ENCODE data around the gene CTDSP1.

The CTDSP1 gene

DNA sequence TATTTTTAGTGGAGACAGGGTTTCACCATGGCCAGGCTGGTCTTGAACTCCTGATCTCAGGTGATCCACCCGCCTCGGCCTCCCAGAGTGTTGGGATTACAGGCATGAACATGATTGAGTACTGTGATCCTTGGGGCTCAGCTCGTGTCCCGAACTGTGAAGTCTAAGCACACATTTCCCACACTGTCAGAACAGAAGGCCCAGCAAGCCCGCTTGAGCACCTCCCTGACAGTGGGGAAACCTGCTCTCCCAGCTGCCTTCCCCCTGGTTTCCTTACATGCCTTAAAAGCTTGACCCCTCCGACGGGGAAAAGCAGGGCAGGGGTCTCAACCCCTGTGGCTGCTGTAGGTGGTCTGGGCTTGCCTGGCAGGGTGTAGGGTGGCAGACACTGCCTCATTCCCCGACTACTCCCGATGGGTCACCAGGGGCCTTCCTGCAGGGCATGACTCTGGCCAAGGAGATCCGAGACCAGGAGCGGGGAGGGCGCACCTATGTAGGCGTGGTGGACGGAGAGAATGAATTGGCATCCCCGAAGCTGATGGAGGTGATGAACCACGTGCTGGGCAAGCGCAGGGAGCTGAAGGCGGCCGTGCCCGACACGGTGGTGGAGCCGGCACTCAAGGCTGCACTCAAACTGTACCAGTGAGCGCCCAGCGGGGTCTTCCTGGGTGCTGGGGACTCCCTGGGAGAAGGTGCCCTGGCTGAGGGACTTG is 29.3 kb downstream of the CTDSP1 start:
- H3K9me3 Mint-ChIP-seq: no peaks in the 10 kb centered on the region
- H3K27me3 Mint-ChIP-seq: no peaks in the 10 kb centered on the region
- H3K36me3 Mint-ChIP-seq (ENCODE audit: insufficient read depth): peaks cover 2% of the 10 kb centered on the region
- H3K4me3 Mint-ChIP-seq: no peak overlapping the region
- peaks cover 7% of the 10 kb centered on the region for H3K4me1 Mint-ChIP-seq
- no peak for ATAC-seq (replicated peaks; ENCODE audit: extremely low read depth, poor library complexity, severe bottlenecking)
- DNase-seq (ENCODE audit: low spot score in 2 of 2): no peak
- H3K27ac Mint-ChIP-seq (ENCODE audit: low read depth): no peak overlapping the region

- DNase-seq (ENCODE audit: low spot score in 2 of 2) (no peak), ATAC-seq (replicated peaks; ENCODE audit: extremely low read depth, poor library complexity, severe bottlenecking) (no peak)
- Mint-ChIP-seq H3K4me1 (peaks cover 7% of the 10 kb centered on the region), H3K27me3 (no peaks in the 10 kb centered on the region), H3K9me3 (no peaks in the 10 kb centered on the region), H3K4me3 (no peak overlapping the region), H3K27ac (ENCODE audit: low read depth) (no peak overlapping the region), H3K36me3 (ENCODE audit: insufficient read depth) (peaks cover 2% of the 10 kb centered on the region)
Observed at GRCh38 chr2:218429911-218430692, 30.4 kb downstream of the CTDSP1 start.

DNA sequence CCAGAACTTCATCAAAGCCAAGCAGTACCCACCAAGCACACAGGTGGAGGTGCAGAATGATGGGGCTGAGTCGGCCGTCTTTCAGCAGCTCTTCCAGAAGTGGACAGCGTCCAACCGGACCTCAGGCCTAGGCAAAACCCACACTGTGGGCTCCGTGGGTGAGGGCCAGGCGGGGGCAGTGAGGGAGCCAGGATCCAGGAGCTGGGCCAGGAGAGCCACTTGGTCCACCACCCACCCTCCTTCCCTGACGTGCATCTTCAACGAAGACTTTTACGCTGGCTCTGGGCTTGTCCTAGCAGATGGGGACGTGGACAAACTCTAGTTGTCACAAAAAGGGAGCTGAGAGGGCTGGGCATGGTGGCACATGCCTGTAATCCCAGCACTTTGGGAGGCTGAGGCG is 31.1 kb downstream of the CTDSP1 start:
- no peaks in the 10 kb centered on the region for H3K9me3 Mint-ChIP-seq
- H3K36me3 Mint-ChIP-seq (ENCODE audit: insufficient read depth): peaks cover 2% of the 10 kb centered on the region
- H3K27me3 Mint-ChIP-seq: no peaks in the 10 kb centered on the region
- H3K4me3 Mint-ChIP-seq: no peak overlapping the region
- H3K4me1 Mint-ChIP-seq: peaks cover 7% of the 10 kb centered on the region
- ATAC-seq (replicated peaks; ENCODE audit: extremely low read depth, poor library complexity, severe bottlenecking) (no peak), DNase-seq (ENCODE audit: low spot score in 2 of 2) (no peak)
- H3K27ac Mint-ChIP-seq (ENCODE audit: low read depth): no peak overlapping the region

- Mint-ChIP-seq H3K9me3 (no peaks in the 10 kb centered on the region), H3K4me3 (no peak overlapping the region), H3K4me1 (peaks cover 7% of the 10 kb centered on the region), H3K36me3 (ENCODE audit: insufficient read depth) (peaks cover 2% of the 10 kb centered on the region), H3K27ac (ENCODE audit: low read depth) (no peak overlapping the region), H3K27me3 (no peaks in the 10 kb centered on the region)
- no peak for ATAC-seq (replicated peaks; ENCODE audit: extremely low read depth, poor library complexity, severe bottlenecking)
- DNase-seq (ENCODE audit: low spot score in 2 of 2): no peak
Observed at GRCh38 chr2:218431878-218432277, 32.2 kb downstream of the CTDSP1 start.

DNA sequence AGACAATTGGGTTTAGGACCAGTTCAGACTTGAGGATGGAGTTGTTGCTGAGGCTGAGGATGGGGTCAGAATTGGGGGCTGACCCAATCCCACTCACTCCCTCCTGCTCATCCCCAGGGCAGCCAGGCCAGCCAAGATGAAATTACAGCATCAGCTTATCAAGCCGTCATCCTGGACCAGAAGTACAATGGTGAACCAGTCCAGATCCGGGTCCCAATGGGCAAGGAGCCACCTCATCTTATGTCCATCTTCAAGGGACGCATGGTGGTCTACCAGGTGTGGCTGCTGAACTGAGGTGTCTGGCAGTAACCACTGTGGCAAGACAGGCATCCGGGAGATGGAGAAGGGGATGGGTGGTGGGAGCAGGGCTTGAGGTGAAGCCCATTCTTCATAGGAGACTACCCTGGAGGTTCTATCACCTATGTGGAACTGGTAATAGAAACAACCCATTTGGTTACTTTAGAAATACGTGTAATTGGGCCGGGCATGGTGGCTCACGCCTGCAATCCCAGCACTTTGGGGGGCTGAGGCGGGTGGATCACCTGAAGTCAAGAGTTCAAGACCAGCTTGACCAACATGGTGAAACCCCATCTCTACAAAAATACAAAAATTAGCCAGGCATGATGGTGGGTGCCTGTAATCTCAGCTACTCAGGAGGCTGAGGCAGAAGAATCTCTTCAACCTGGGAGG is 33.2 kb downstream of the CTDSP1 start:
- Mint-ChIP-seq H3K27me3 (no peaks in the 10 kb centered on the region), H3K4me3 (no peak overlapping the region), H3K9me3 (no peaks in the 10 kb centered on the region), H3K4me1 (peaks cover 7% of the 10 kb centered on the region), H3K36me3 (ENCODE audit: insufficient read depth) (peaks cover under 1% of the 10 kb centered on the region), H3K27ac (ENCODE audit: low read depth) (no peak overlapping the region)
- ATAC-seq (replicated peaks; ENCODE audit: extremely low read depth, poor library complexity, severe bottlenecking) (no peak), DNase-seq (ENCODE audit: low spot score in 2 of 2) (no peak)

DNA sequence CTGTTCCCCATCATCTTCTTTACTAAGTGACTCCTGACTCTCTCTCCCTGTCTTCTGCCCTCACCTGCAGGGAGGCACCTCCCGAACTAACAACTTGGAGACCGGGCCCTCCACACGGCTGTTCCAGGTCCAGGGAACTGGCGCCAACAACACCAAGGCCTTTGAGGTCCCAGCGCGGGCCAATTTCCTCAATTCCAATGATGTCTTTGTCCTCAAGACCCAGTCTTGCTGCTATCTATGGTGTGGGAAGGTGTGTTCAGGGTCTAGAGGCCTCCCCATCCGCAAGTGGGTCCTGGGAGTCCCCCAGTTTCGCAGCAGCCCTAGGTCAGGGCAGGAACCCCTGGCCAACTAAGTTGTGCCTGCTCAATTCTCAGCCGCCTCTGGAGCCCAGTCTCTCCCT is 34.8 kb downstream of the CTDSP1 start:
- H3K27ac Mint-ChIP-seq (ENCODE audit: low read depth): no peak overlapping the region
- H3K4me3 Mint-ChIP-seq: no peak overlapping the region
- DNase-seq (ENCODE audit: low spot score in 2 of 2) (no peak), ATAC-seq (replicated peaks; ENCODE audit: extremely low read depth, poor library complexity, severe bottlenecking) (no peak)
- no peaks in the 10 kb centered on the region for H3K27me3 Mint-ChIP-seq
- peaks cover 7% of the 10 kb centered on the region for H3K4me1 Mint-ChIP-seq
- no peaks in the 10 kb centered on the region for H3K36me3 Mint-ChIP-seq (ENCODE audit: insufficient read depth)
- no peaks in the 10 kb centered on the region for H3K9me3 Mint-ChIP-seq

GRCh38 chr2:218435003-218435982 is 35.6 kb downstream of the CTDSP1 start:
- Mint-ChIP-seq H3K27me3 (no peaks in the 10 kb centered on the region), H3K4me3 (no peak overlapping the region), H3K36me3 (ENCODE audit: insufficient read depth) (no peaks in the 10 kb centered on the region), H3K4me1 (peaks cover 2% of the 10 kb centered on the region), H3K27ac (ENCODE audit: low read depth) (no peak overlapping the region), H3K9me3 (no peaks in the 10 kb centered on the region)
- DNase-seq (ENCODE audit: low spot score in 2 of 2) (no peak), ATAC-seq (replicated peaks; ENCODE audit: extremely low read depth, poor library complexity, severe bottlenecking) (no peak)

DNA sequence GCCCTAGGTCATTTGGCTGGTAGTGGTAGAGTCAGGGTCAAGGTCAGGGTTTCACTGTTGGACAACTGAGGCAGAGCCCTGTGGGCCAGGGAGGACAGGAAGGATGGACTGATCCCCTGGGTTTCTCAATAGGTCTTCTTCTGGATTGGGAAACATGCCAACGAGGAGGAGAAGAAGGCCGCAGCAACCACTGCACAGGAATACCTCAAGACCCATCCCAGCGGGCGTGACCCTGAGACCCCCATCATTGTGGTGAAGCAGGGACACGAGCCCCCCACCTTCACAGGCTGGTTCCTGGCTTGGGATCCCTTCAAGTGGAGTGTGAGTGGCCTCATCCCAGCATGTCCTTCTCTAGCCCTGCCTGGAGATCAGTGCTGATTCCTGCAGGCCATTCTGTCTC is 37.3 kb downstream of the CTDSP1 start:
- H3K27ac Mint-ChIP-seq (ENCODE audit: low read depth): no peak overlapping the region
- ATAC-seq (replicated peaks; ENCODE audit: extremely low read depth, poor library complexity, severe bottlenecking): no peak
- no peaks in the 10 kb centered on the region for H3K4me1 Mint-ChIP-seq
- DNase-seq (ENCODE audit: low spot score in 2 of 2): no peak
- H3K9me3 Mint-ChIP-seq: no peaks in the 10 kb centered on the region
- H3K4me3 Mint-ChIP-seq: no peak overlapping the region
- no peaks in the 10 kb centered on the region for H3K36me3 Mint-ChIP-seq (ENCODE audit: insufficient read depth)
- no peaks in the 10 kb centered on the region for H3K27me3 Mint-ChIP-seq

- Mint-ChIP-seq H3K27me3 (no peaks in the 10 kb centered on the region), H3K4me3 (no peak overlapping the region), H3K27ac (ENCODE audit: low read depth) (no peak overlapping the region)
Observed at GRCh38 chr2:218437969-218438368, 38.3 kb downstream of the CTDSP1 start.

GRCh38 chr2:218438596-218438995 is 38.9 kb downstream of the CTDSP1 start:
- no peaks in the 10 kb centered on the region for H3K9me3 Mint-ChIP-seq
- no peak for ATAC-seq (replicated peaks; ENCODE audit: extremely low read depth, poor library complexity, severe bottlenecking)
- H3K4me3 Mint-ChIP-seq: no peak overlapping the region
- DNase-seq (ENCODE audit: low spot score in 2 of 2): no peak
- H3K27me3 Mint-ChIP-seq: no peaks in the 10 kb centered on the region
- H3K27ac Mint-ChIP-seq (ENCODE audit: low read depth): no peak overlapping the region
- H3K4me1 Mint-ChIP-seq: no peaks in the 10 kb centered on the region
- no peaks in the 10 kb centered on the region for H3K36me3 Mint-ChIP-seq (ENCODE audit: insufficient read depth)

More at GRCh38 chr2:218437969-218438368, 38.3 kb downstream of the CTDSP1 start:
- DNase-seq (ENCODE audit: low spot score in 2 of 2) (no peak), ATAC-seq (replicated peaks; ENCODE audit: extremely low read depth, poor library complexity, severe bottlenecking) (no peak)
- Mint-ChIP-seq H3K36me3 (ENCODE audit: insufficient read depth) (no peaks in the 10 kb centered on the region), H3K9me3 (no peaks in the 10 kb centered on the region), H3K4me1 (no peaks in the 10 kb centered on the region)

DNA sequence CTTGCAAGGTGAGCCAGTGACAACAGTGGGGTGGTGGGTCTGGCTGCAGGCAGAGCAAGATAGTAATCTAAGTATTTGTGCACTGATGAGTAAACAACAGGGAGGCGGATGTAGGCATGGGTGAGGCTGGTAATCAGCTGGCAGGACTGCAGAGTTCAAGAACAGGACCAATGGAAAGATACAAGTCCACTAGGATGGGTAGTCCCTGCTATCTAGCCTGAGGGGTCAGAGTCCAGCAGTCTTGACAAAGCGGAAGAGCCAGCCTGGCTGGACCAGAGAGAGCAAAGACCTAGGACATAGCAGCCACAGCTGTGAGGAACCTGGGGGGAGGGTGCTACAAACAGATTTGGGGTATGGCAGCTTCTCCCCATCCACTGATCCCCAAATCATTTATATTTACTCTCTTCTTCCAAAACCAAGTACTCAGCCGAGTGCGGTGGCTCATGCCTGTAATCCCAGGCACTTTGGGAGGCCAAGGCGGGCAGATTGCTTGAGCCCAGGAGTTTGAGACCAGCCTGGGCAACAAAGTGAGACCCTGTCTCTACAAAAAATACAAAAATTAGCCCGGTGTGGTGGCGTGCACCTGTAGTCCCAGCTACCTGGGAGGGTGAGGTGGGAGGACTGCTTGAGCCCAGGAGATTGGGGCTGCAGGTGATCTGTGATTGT is 45.2 kb downstream of the CTDSP1 start:
- Mint-ChIP-seq H3K27me3 (no peaks in the 10 kb centered on the region), H3K27ac (ENCODE audit: low read depth) (no peak overlapping the region), H3K9me3 (no peaks in the 10 kb centered on the region), H3K4me3 (no peak overlapping the region), H3K4me1 (no peaks in the 10 kb centered on the region), H3K36me3 (ENCODE audit: insufficient read depth) (peaks cover 6% of the 10 kb centered on the region)
- ATAC-seq (replicated peaks; ENCODE audit: extremely low read depth, poor library complexity, severe bottlenecking) (no peak), DNase-seq (ENCODE audit: low spot score in 2 of 2) (no peak)
